ENCODE data around the gene FLYWCH1.

- TF ChIP-seq CTCF (IDR thresholded peaks at IDR 0.05) (no peak), POLR2A (IDR thresholded peaks at IDR 0.05) (no peak), POLR2AphosphoS5 (IDR thresholded peaks at IDR 0.05) (no peak)
Observed at GRCh38 chr16:2879854-2880508, 31.8 kb upstream of the FLYWCH1 start.
